ENCODE results near the gene GFPT2.

- no peak for TF ChIP-seq POLR2A (IDR thresholded peaks at IDR 0.05)
- TF ChIP-seq CTCF (IDR thresholded peaks at IDR 0.05) = no peak
These were observed 7.2 kb upstream of the GFPT2 start for GRCh38 chr5:180360078-180360957.
